ENCODE measurements around the gene ACVR1. TPM values are rescaled to one million over a fixed set of nuclear protein-coding genes. Genes with fewer than 3 reads are reported as not detected.

The ACVR1 gene
- polyA plus RNA-seq, 3 donors from 2014 or later = 0.46 to 1.4 (median 1.1) TPM

DNA sequence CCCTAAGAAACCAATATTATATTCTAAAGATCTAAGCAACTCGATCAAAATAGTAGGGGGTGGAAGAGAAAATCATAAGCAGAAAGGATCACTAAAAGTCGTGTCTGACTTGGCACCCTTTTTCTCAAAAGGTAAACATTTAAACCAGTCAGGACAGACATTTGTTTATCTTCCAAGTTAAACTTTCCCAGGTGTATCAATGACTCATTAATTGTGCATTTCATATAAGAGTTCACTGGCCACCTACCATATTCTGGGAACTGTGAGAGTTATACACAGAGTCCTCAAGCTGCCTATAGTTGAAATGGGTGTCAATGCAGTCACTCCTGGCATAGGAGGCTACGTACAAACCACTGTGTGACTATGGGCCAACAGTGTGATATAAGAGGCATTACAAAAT is 4.8 kb upstream of the ACVR1 start:
- Mint-ChIP-seq H3K4me3 (no peak overlapping the region), H3K4me1 (peaks cover 9 to 10% of the 10 kb centered on the region in 2 donors), H3K27me3 (ENCODE audit: low read depth in 3 of 3) (peaks cover 3 to 4% (median 3%) of the 10 kb centered on the region in 3 donors), H3K27ac (no peak overlapping the region), H3K36me3 (peaks cover 0 to 4% (median 0%) of the 10 kb centered on the region in 3 donors), H3K9me3 (no peaks in the 10 kb centered on the region)
- no peak for DNase-seq

DNA sequence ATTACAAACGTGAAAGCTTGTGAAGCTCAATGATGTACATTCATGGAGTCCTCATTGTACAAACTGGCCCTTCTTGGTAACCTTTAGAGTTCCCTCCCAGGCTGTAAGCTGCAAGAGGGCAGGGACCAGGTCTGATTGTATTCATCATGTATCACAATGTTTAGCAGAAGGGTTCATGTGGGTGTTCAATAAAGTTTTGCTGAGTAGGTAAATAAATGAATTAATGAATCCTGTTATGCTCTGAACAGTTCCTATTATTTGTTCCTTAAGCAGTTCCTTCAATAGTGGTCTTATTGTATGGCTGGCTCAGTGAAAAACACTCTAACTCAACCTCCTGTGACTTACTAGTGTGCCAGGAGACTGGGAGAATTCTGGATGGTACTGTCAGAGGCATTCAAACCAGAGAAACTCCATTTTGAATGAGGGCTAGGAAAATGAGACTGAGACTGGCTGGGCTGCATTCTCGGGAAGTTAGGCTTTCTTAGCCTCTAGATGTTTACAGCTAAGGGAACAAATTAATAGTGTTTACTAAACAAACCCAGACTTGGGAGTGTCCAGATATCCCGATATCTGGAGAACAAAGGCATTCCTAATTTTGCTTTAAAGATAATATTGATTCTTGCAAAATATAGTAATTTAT is 1.8 kb upstream of the ACVR1 start:
- no peaks in the 10 kb centered on the region for H3K36me3 Mint-ChIP-seq
- peak overlapping the region in 4 of 5 donors; percentile 21 to 86 (median 80) for H3K4me3 Mint-ChIP-seq
- no peaks in the 10 kb centered on the region for H3K9me3 Mint-ChIP-seq
- peaks cover 0 to 9% (median 4%) of the 10 kb centered on the region in 3 donors for H3K27me3 Mint-ChIP-seq (ENCODE audit: low read depth in 3 of 3)
- peaks cover 16 to 17% of the 10 kb centered on the region in 2 donors for H3K4me1 Mint-ChIP-seq
- DNase-seq = no peak
- no peak overlapping the region for H3K27ac Mint-ChIP-seq

- Mint-ChIP-seq H3K27me3 (ENCODE audit: low read depth in 3 of 3) (peaks cover 0 to 9% (median 1%) of the 10 kb centered on the region in 3 donors), H3K4me1 (peaks cover 16 to 17% of the 10 kb centered on the region in 2 donors), H3K27ac (peak overlapping the region in 4 of 6 donors; percentile 25 to 66 (median 39)), H3K9me3 (no peaks in the 10 kb centered on the region), H3K4me3 (peak overlapping the region; percentile 71 to 86 (median 81)), H3K36me3 (no peaks in the 10 kb centered on the region)
- no peak for DNase-seq
These were observed 632 bp upstream of the ACVR1 start for GRCh38 chr2:157876786-157877138.

- H3K9me3 Mint-ChIP-seq = no peaks in the 10 kb centered on the region
- no peaks in the 10 kb centered on the region for H3K36me3 Mint-ChIP-seq
- H3K4me3 Mint-ChIP-seq = peak overlapping the region; percentile 85 to 94 (median 91)
- peaks cover 0 to 9% (median 0%) of the 10 kb centered on the region in 3 donors for H3K27me3 Mint-ChIP-seq (ENCODE audit: low read depth in 3 of 3)
- DNase-seq = peak; percentile 59 to 63 (median 63)
- H3K4me1 Mint-ChIP-seq = peaks cover 16 to 17% of the 10 kb centered on the region in 2 donors
- peak overlapping the region in 4 of 6 donors; percentile 17 to 91 (median 68) for H3K27ac Mint-ChIP-seq
These were observed 477 bp downstream of the ACVR1 start for GRCh38 chr2:157875641-157876065.

DNA sequence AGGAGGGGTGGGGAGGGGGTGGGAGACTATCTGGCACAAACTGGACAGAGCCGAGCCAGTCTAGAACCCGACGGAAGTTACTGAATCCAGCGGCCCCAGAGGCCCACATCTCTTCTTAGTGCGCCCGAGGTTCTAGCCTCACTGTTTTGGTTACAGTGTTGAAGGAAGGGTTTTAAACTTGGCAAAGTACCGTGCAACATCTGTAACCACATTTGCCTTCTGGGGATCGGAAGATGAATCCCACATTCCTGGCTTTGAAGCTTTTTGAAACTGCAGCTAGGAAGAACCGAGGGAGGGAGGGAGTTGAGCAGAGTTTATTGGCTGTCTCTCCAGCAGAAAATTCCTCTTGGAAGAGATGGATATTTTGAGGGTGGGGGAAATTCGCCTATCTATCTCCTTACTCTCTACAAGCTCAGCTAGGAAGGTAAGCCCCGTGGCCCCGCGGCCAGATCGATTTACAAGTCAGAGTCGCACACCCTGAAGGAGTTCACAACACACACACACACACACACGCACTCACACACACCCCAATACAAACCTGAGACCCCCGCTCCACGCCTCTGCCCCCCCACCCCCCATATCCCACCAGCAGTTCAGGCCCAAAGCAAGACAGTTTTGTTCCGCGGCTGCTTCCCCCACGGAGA is 1.0 kb downstream of the ACVR1 start:
- H3K36me3 Mint-ChIP-seq = no peaks in the 10 kb centered on the region
- peaks cover 0 to 9% (median 0%) of the 10 kb centered on the region in 3 donors for H3K27me3 Mint-ChIP-seq (ENCODE audit: low read depth in 3 of 3)
- peaks cover 16 to 17% of the 10 kb centered on the region in 2 donors for H3K4me1 Mint-ChIP-seq
- no peak for DNase-seq
- peak overlapping the region; percentile 85 to 94 (median 91) for H3K4me3 Mint-ChIP-seq
- peak overlapping the region; percentile 17 to 91 (median 80) for H3K27ac Mint-ChIP-seq
- no peaks in the 10 kb centered on the region for H3K9me3 Mint-ChIP-seq

DNA sequence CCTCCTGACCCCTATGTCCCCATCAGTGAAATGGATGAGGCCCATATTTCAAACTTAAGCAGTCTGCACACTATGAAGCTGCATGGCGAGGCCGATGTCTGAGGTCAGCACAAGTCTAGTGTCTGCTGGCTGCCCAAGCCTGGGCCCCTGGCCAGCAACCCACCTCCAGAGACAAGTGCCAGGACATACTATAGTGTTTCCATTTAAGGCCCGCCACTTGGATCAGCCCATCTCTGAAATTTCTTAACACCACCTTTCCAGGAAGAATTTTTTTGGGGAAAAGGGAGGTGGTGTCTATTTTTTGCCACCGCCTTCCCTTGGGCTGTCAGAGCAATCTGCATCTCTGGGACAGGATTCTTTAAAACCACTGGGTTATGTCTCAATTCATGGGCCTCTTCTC is 1.8 kb downstream of the ACVR1 start:
- Mint-ChIP-seq H3K4me1 (peaks cover 16 to 17% of the 10 kb centered on the region in 2 donors), H3K9me3 (no peaks in the 10 kb centered on the region), H3K4me3 (peak overlapping the region; percentile 85 to 94 (median 91)), H3K36me3 (no peaks in the 10 kb centered on the region), H3K27me3 (ENCODE audit: low read depth in 3 of 3) (peaks cover 0 to 9% (median 0%) of the 10 kb centered on the region in 3 donors), H3K27ac (peak overlapping the region in 3 of 6 donors; percentile 2 to 58 (median 55))
- no peak for DNase-seq

GRCh38 chr2:157872791-157873190 is 3.3 kb downstream of the ACVR1 start:
- peaks cover 16 to 17% of the 10 kb centered on the region in 2 donors for H3K4me1 Mint-ChIP-seq
- no peak overlapping the region for H3K27ac Mint-ChIP-seq
- DNase-seq = no peak
- H3K4me3 Mint-ChIP-seq = no peak overlapping the region
- no peaks in the 10 kb centered on the region for H3K36me3 Mint-ChIP-seq
- H3K9me3 Mint-ChIP-seq = no peaks in the 10 kb centered on the region
- H3K27me3 Mint-ChIP-seq (ENCODE audit: low read depth in 3 of 3) = peaks cover 0 to 9% (median 0%) of the 10 kb centered on the region in 3 donors

- Mint-ChIP-seq H3K4me1 (peaks cover 7 to 8% of the 10 kb centered on the region in 2 donors), H3K27ac (no peak overlapping the region), H3K4me3 (no peak overlapping the region), H3K27me3 (ENCODE audit: low read depth in 3 of 3) (peaks cover 0 to 8% (median 0%) of the 10 kb centered on the region in 3 donors), H3K9me3 (no peaks in the 10 kb centered on the region), H3K36me3 (no peaks in the 10 kb centered on the region)
- no peak for DNase-seq
These were observed 4.7 kb downstream of the ACVR1 start for GRCh38 chr2:157871415-157871814.

- Mint-ChIP-seq H3K36me3 (no peaks in the 10 kb centered on the region), H3K27ac (no peak overlapping the region), H3K4me1 (no peaks in the 10 kb centered on the region), H3K4me3 (no peak overlapping the region), H3K9me3 (no peaks in the 10 kb centered on the region), H3K27me3 (ENCODE audit: low read depth in 3 of 3) (peaks cover 0 to 2% (median 0%) of the 10 kb centered on the region in 3 donors)
- DNase-seq = no peak
These were observed 7.1 kb downstream of the ACVR1 start for GRCh38 chr2:157868993-157869392.

GRCh38 chr2:157867703-157868102 is 8.4 kb downstream of the ACVR1 start:
- DNase-seq = no peak
- Mint-ChIP-seq H3K4me1 (no peaks in the 10 kb centered on the region), H3K36me3 (no peaks in the 10 kb centered on the region), H3K27me3 (ENCODE audit: low read depth in 3 of 3) (peaks cover 0 to 2% (median 0%) of the 10 kb centered on the region in 3 donors), H3K4me3 (no peak overlapping the region), H3K9me3 (no peaks in the 10 kb centered on the region), H3K27ac (no peak overlapping the region)

DNA sequence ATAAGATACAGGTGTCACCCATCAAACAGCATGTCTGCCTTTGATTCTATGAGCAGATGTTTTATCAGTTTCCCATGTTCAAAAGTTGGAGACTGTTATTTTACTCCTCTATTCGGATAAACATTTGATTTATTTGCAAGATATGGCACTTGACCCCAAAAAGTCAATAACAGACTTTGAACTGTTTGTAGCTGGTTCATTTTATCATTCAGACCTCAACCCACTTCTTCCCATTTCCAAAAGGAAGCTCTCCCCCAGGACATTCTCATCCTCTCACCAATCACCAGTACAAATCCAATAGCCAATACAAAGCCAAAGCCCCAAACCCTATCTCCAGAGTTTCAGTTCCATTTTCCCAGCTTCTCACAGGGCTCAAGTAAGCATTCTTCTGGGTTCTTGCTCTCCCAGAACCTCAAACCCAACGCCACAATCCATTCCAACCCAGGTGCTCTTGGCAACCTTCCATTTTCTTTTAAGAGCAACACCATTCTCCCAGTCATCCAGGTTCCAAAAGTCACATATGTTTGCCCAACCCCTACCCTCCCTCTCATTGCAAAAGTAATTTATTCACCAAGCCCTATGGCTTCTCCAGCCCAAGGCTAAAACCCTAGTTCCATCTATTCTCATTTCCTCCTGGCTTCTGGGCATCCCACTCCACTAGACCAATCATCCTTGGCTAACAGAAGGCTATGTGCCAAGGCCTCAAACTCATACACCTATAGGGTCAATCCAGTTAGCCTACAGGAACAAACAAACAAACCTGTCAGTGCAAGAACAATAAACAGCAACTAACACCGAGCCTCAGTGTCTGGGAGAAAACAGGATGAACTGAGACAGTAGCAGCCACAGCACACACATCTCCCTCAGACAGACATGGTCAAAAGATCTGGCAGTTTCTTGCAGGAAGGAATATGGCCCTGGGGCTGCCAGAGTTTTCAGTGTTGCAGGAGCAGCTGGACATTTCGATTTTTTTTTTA is 9.2 kb downstream of the ACVR1 start:
- peaks cover 0 to 2% (median 0%) of the 10 kb centered on the region in 3 donors for H3K27me3 Mint-ChIP-seq (ENCODE audit: low read depth in 3 of 3)
- H3K9me3 Mint-ChIP-seq = no peaks in the 10 kb centered on the region
- DNase-seq = no peak
- no peaks in the 10 kb centered on the region for H3K36me3 Mint-ChIP-seq
- H3K4me3 Mint-ChIP-seq = no peak overlapping the region
- no peak overlapping the region for H3K27ac Mint-ChIP-seq
- H3K4me1 Mint-ChIP-seq = no peaks in the 10 kb centered on the region

DNA sequence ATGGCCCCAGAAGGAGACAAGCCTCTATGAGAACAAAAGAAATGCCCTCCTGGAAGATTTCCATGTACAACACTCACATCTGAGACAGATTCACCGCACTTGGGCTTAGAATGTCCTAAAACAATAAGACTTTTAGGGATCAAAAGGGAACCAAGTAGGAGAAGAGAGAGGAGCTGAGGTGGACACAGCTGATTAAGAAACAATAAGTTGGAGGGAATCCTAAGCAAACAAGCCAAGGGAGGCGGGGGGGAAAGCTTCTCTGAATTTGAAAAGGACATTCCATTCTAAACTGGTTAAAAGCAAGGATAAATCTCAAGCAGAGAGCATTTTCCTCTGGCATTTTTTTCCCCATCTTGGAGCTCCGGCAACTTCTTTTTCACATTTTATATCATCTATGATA is 9.9 kb downstream of the ACVR1 start:
- Mint-ChIP-seq H3K27me3 (ENCODE audit: low read depth in 3 of 3) (peaks cover 0 to 2% (median 0%) of the 10 kb centered on the region in 3 donors), H3K4me3 (peak overlapping the region in 1 of 5 donors; percentile 6), H3K4me1 (no peaks in the 10 kb centered on the region), H3K9me3 (no peaks in the 10 kb centered on the region), H3K27ac (no peak overlapping the region), H3K36me3 (no peaks in the 10 kb centered on the region)
- no peak for DNase-seq

DNA sequence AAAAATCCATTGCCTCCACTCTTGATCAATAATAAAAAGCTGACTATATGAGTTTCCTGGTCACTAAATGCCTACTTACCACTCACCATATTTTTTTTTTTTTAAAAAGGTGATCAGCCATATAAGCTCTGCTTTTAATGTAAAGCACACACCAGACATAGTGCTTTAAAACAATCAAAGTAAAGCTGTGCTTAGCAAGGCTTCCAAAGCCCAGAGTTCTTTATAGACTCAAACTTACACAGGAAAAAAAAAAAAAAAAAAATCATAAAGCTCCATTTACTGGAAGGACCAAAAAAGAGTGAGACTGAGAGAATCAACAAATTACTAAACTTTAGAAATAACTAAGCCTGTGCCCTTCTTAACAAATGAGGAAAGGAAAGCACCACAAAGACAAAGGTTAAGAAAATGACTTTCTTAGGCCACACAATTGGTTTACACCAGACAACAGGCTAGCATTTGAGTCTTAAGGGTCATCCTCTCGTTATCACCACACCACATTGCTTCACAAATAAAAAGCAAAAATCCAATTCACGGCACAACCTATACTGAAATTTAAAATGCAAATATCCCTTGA is 11.2 kb downstream of the ACVR1 start:
- H3K4me3 Mint-ChIP-seq = no peak overlapping the region
- H3K27me3 Mint-ChIP-seq (ENCODE audit: low read depth in 3 of 3) = no peaks in the 10 kb centered on the region
- H3K36me3 Mint-ChIP-seq = no peaks in the 10 kb centered on the region
- no peaks in the 10 kb centered on the region for H3K9me3 Mint-ChIP-seq
- no peak overlapping the region for H3K27ac Mint-ChIP-seq
- DNase-seq = no peak
- H3K4me1 Mint-ChIP-seq = no peaks in the 10 kb centered on the region
